Adrenal gland (tissue), 5 donors: Measurements from ENCODE around the gene RAD51D.

Experiments used
- POLR2A ChIP-seq, 2 donors: fragments of 450-650 bp; IDR thresholded peaks; one replicate each; pipeline ENCODE4 v1.6.1; 2017; ENCODE audit warnings: antibody characterized with exemption in 2 of 2, mild to moderate bottlenecking in 2 of 2, moderate library complexity in 1 of 2
- TF ChIP-seq, protein P1 (sequence below), 6 experiments: fragments of 450-650 bp in 4 of 6; fragments of 200-600 bp in 2 of 6; sonication (generic) in 1 of 6; IDR thresholded peaks; 1 replicate in 5 of 6; 2 replicates in 1 of 6; pipeline versions ENCODE4 v1.5.1 to v1.8.0; 2016 to 2021; ENCODE audit warnings: antibody characterized with exemption in 6 of 6, mild to moderate bottlenecking in 2 of 6, moderate library complexity in 1 of 6
- donor health status: DM: no; HTN: no; CAD: no.

DNA sequence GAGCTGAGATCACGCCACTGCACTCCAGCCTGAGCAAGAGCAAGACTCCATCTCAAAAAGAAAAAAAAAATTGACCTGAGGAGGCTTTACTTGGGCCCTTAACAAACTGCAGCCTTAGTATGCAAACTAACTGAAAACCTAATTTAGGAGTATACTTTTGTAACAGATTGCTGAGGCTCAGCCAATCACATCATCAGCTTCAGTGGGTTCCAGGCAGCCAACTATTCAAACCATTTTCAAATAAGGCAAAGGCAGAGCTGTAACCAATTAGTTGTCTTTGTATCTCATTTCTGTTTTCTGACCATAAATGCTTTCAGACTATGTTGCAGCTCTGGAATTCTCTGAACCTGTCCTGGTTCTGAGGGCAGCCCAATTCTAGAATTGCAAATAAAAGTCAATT lies 23.9 kb downstream of the RAD51D start:
- TF ChIP-seq, protein P1, sequence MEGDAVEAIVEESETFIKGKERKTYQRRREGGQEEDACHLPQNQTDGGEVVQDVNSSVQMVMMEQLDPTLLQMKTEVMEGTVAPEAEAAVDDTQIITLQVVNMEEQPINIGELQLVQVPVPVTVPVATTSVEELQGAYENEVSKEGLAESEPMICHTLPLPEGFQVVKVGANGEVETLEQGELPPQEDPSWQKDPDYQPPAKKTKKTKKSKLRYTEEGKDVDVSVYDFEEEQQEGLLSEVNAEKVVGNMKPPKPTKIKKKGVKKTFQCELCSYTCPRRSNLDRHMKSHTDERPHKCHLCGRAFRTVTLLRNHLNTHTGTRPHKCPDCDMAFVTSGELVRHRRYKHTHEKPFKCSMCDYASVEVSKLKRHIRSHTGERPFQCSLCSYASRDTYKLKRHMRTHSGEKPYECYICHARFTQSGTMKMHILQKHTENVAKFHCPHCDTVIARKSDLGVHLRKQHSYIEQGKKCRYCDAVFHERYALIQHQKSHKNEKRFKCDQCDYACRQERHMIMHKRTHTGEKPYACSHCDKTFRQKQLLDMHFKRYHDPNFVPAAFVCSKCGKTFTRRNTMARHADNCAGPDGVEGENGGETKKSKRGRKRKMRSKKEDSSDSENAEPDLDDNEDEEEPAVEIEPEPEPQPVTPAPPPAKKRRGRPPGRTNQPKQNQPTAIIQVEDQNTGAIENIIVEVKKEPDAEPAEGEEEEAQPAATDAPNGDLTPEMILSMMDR (IDR thresholded peaks at IDR 0.05), result no peak
- no peak for TF ChIP-seq POLR2A (IDR thresholded peaks at IDR 0.05)
